PFSK-1 (cell line): ENCODE data around the gene OR5K4.

Experiments
- FOXP2 ChIP-seq: optimal IDR thresholded peaks from 2 replicates; pipeline ENCODE3; 2011; ENCODE audit warnings: borderline replicate concordance, control low read depth, inconsistent platforms; ENCODE audit not compliant: insufficient read depth; ENCODE audit errors: extremely low read length, extremely low read depth
- POLR2AphosphoS5 ChIP-seq: IDR thresholded peaks from 2 replicates; pipeline ENCODE4 v1.6.1; 2012; ENCODE audit warnings: low read depth, mild to moderate bottlenecking, control low read depth, low read length, moderate library complexity
- REST ChIP-seq, 2 experiments: IDR thresholded peaks; 2 replicates each; pipeline versions ENCODE4 v1.6.1 to v1.8.0; 2011 to 2012; ENCODE audit warnings: low read depth in 2 of 2, low read length in 2 of 2, control low read depth in 1 of 2, inconsistent platforms in 1 of 2, mild to moderate bottlenecking in 1 of 2, moderate library complexity in 1 of 2; ENCODE audit not compliant: insufficient read depth in 1 of 2
- SIN3A ChIP-seq: IDR thresholded peaks from 2 replicates; pipeline ENCODE4 v1.6.1; 2012; ENCODE audit warnings: mild to moderate bottlenecking, low read length, moderate library complexity, borderline replicate concordance; ENCODE audit not compliant: insufficient read depth
- TAF1 ChIP-seq: IDR thresholded peaks from 2 replicates; pipeline ENCODE4 v1.6.1; 2012; ENCODE audit warnings: low read length, control low read depth, borderline replicate concordance; ENCODE audit not compliant: insufficient read depth

OR5K4 gene

GRCh38 chr3:98388147-98388546 is 34.5 kb downstream of the OR5K4 start:
- TF ChIP-seq POLR2AphosphoS5 (no peak), TAF1 (no peak), FOXP2 (no peak), SIN3A (no peak), REST (IDR thresholded peaks at IDR 0.05; ENCODE audit: insufficient read depth in 1 of 2, low read depth in 2 of 2, low read length in 2 of 2) (no peak)

GRCh38 chr3:98390366-98390765 is 36.7 kb downstream of the OR5K4 start, which contains the start of gene OR5K3:
Gene OR5K3 (plus strand): TSS chr3:98390666. CDS start chr3:98390666, 0 bp downstream.
- TF ChIP-seq SIN3A, result no peak
- TF ChIP-seq POLR2AphosphoS5, result no peak
- TF ChIP-seq TAF1, result no peak
- TF ChIP-seq REST (IDR thresholded peaks at IDR 0.05; ENCODE audit: insufficient read depth in 1 of 2, low read depth in 2 of 2, low read length in 2 of 2), result no peak

- TF ChIP-seq FOXP2 (no peak), TAF1 (no peak), SIN3A (no peak), REST (IDR thresholded peaks at IDR 0.05; ENCODE audit: insufficient read depth in 1 of 2, low read depth in 2 of 2, low read length in 2 of 2) (no peak), POLR2AphosphoS5 (no peak)
Observed at GRCh38 chr3:98395101-98395500, 41.4 kb downstream of the OR5K4 start.

- no peak for TF ChIP-seq REST (IDR thresholded peaks at IDR 0.05; ENCODE audit: insufficient read depth in 1 of 2, low read depth in 2 of 2, low read length in 2 of 2)
- no peak for TF ChIP-seq FOXP2
- TF ChIP-seq POLR2AphosphoS5, result no peak
- no peak for TF ChIP-seq TAF1
- no peak for TF ChIP-seq SIN3A
Observed at GRCh38 chr3:98398513-98398912, 44.9 kb downstream of the OR5K4 start.

GRCh38 chr3:98402507-98402906 is 48.9 kb downstream of the OR5K4 start:
- TF ChIP-seq TAF1 (no peak), POLR2AphosphoS5 (no peak), SIN3A (no peak), REST (IDR thresholded peaks at IDR 0.05; ENCODE audit: insufficient read depth in 1 of 2, low read depth in 2 of 2, low read length in 2 of 2) (no peak), FOXP2 (no peak)
